Measurements from ENCODE around the gene KDM1A.

Gene KDM1A

GRCh38 chr1:23069149-23069548, 49.9 kb downstream of the KDM1A start:
- no peaks in the 10 kb centered on the region for H3K9me3 ChIP-seq (ENCODE audit: control insufficient read depth, insufficient read depth, low read depth, low read length)
- no peak overlapping the region for H3K27ac ChIP-seq (ENCODE audit: extremely low read depth, low read depth, low read length)
- ChIA-PET CTCF (interaction anchor here (1.4 kb wide), 1 partner anchor 30 kb away, joined by 7 read pairs; no protein-coding TSS in a partner anchor), POLR2A (no interaction called here)
- no peaks in the 10 kb centered on the region for H3K4me1 ChIP-seq (ENCODE audit: control insufficient read depth, insufficient read depth, low read length)
- TF ChIP-seq MZF1 (tag by site-specific recombination; IDR thresholded peaks at IDR 0.05; ENCODE audit: borderline replicate concordance) (no peak), ZNF707 (tag by site-specific recombination; IDR thresholded peaks at IDR 0.05) (no peak), ZNF785 (tag by site-specific recombination; IDR thresholded peaks at IDR 0.05) (no peak), ZNF362 (tag by site-specific recombination; IDR thresholded peaks at IDR 0.05) (no peak), ZNF354C (tag by site-specific recombination; IDR thresholded peaks at IDR 0.05; ENCODE audit: borderline replicate concordance, low read depth) (no peak), ZNF670 (tag by site-specific recombination; IDR thresholded peaks at IDR 0.05; ENCODE audit: low read depth) (no peak), ZFHX2 (tag by site-specific recombination; conservative IDR thresholded peaks at IDR 0.05) (no peak), BCL6B (tag by site-specific recombination; IDR thresholded peaks at IDR 0.05) (no peak)
- H3K4me3 ChIP-seq (ENCODE audit: low read depth, low read length), result no peak overlapping the region
- H3K36me3 ChIP-seq (ENCODE audit: control insufficient read depth in 2 of 2, insufficient read depth in 1 of 2, low read length in 2 of 2), result peaks cover 11 to 95% of the 10 kb centered on the region in 2 experiments

DNA sequence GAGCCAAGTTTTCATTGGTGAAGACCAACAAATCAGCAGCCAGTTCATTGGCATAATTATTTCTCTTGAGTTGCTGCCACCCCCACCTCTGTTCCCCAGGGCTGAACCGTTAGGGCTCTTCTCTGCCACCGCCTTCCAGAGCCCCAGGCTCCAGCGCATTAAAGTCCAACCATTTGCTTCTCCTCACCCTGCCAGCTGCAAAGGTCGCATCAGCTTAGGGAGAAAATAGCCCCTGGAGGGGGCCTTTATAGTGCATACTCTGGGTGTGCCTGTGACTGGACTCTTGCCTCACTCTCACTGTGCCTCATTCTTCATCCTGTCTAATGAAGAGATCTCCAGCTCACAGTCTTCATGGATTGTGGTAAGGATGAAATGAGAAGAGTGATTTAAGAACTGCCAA, 50.4 kb downstream of the KDM1A start:
- H3K36me3 ChIP-seq (ENCODE audit: control insufficient read depth in 2 of 2, insufficient read depth in 1 of 2, low read length in 2 of 2), result peaks cover 11 to 95% of the 10 kb centered on the region in 2 experiments
- ChIA-PET POLR2A (no interaction called here), CTCF (interaction anchor here (0.7 to 1.4 kb wide), 4 partner anchors 29 to 344 kb away, joined by 3 to 7 read pairs (median 4); no protein-coding TSS in a partner anchor)
- no peak for TF ChIP-seq ZNF544 (tag by site-specific recombination; IDR thresholded peaks at IDR 0.05)
- TF ChIP-seq ZNF514 (tag by site-specific recombination; IDR thresholded peaks at IDR 0.05), result no peak
- TF ChIP-seq ZNF266 (tag by site-specific recombination; IDR thresholded peaks at IDR 0.05; ENCODE audit: low read depth), result no peak
- H3K4me3 ChIP-seq (ENCODE audit: low read depth, low read length), result no peak overlapping the region
- no peaks in the 10 kb centered on the region for H3K9me3 ChIP-seq (ENCODE audit: control insufficient read depth, insufficient read depth, low read depth, low read length)
- no peak overlapping the region for H3K27ac ChIP-seq (ENCODE audit: extremely low read depth, low read depth, low read length)
- H3K4me1 ChIP-seq (ENCODE audit: control insufficient read depth, insufficient read depth, low read length), result no peaks in the 10 kb centered on the region

GRCh38 chr1:23074012-23074411, 54.7 kb downstream of the KDM1A start:
- Histone ChIP-seq H3K27ac (ENCODE audit: extremely low read depth, low read depth, low read length) (no peak overlapping the region), H3K4me3 (ENCODE audit: low read depth, low read length) (no peak overlapping the region), H3K4me1 (ENCODE audit: control insufficient read depth, insufficient read depth, low read length) (no peaks in the 10 kb centered on the region), H3K9me3 (ENCODE audit: control insufficient read depth, insufficient read depth, low read depth, low read length) (no peaks in the 10 kb centered on the region), H3K36me3 (ENCODE audit: control insufficient read depth in 2 of 2, insufficient read depth in 1 of 2, low read length in 2 of 2) (peaks cover 11 to 90% of the 10 kb centered on the region in 2 experiments)
- ChIA-PET CTCF (no interaction called here), POLR2A (no interaction called here)
- no peak for TF ChIP-seq ZSCAN4 (tag by site-specific recombination; IDR thresholded peaks at IDR 0.05)
- no peak for TF ChIP-seq SCRT1 (tag by site-specific recombination; IDR thresholded peaks at IDR 0.05; ENCODE audit: borderline replicate concordance)
- TF ChIP-seq ZNF623 (tag by site-specific recombination; IDR thresholded peaks at IDR 0.05), result no peak
- no peak for TF ChIP-seq ZNF514 (tag by site-specific recombination; IDR thresholded peaks at IDR 0.05)
- TF ChIP-seq ZNF211 (tag by site-specific recombination; IDR thresholded peaks at IDR 0.05; ENCODE audit: low read depth), result no peak
- TF ChIP-seq, protein P1, sequence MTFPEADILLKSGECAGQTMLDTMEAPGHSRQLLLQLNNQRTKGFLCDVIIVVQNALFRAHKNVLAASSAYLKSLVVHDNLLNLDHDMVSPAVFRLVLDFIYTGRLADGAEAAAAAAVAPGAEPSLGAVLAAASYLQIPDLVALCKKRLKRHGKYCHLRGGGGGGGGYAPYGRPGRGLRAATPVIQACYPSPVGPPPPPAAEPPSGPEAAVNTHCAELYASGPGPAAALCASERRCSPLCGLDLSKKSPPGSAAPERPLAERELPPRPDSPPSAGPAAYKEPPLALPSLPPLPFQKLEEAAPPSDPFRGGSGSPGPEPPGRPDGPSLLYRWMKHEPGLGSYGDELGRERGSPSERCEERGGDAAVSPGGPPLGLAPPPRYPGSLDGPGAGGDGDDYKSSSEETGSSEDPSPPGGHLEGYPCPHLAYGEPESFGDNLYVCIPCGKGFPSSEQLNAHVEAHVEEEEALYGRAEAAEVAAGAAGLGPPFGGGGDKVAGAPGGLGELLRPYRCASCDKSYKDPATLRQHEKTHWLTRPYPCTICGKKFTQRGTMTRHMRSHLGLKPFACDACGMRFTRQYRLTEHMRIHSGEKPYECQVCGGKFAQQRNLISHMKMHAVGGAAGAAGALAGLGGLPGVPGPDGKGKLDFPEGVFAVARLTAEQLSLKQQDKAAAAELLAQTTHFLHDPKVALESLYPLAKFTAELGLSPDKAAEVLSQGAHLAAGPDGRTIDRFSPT (tag by site-specific recombination; IDR thresholded peaks at IDR 0.05), result no peak
- no peak for TF ChIP-seq SP2 (tag by site-specific recombination; IDR thresholded peaks at IDR 0.05)
- no peak for TF ChIP-seq ZNF707 (tag by site-specific recombination; IDR thresholded peaks at IDR 0.05)
- TF ChIP-seq, protein P2, sequence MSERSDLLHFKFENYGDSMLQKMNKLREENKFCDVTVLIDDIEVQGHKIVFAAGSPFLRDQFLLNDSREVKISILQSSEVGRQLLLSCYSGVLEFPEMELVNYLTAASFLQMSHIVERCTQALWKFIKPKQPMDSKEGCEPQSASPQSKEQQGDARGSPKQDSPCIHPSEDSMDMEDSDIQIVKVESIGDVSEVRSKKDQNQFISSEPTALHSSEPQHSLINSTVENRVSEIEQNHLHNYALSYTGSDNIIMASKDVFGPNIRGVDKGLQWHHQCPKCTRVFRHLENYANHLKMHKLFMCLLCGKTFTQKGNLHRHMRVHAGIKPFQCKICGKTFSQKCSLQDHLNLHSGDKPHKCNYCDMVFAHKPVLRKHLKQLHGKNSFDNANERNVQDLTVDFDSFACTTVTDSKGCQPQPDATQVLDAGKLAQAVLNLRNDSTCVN (tag by site-specific recombination; optimal IDR thresholded peaks at IDR 0.05), result no peak
- TF ChIP-seq ZFP3 (tag by site-specific recombination; IDR thresholded peaks at IDR 0.05; ENCODE audit: low read depth), result no peak
- no peak for TF ChIP-seq GLIS2 (tag by site-specific recombination; IDR thresholded peaks at IDR 0.05)
- TF ChIP-seq ZSCAN18 (tag by site-specific recombination; IDR thresholded peaks at IDR 0.05), result no peak
- no peak for TF ChIP-seq ZNF777 (tag by site-specific recombination; IDR thresholded peaks at IDR 0.05; ENCODE audit: borderline replicate concordance)

Data from HEK293 (cell line).